Upper lobe of left lung (tissue), 6 donors: ENCODE results near the gene PLK3. TPM values are rescaled to one million over a fixed set of nuclear protein-coding genes. Genes with fewer than 3 reads are reported as not detected.

Experiments used
- ATAC-seq, 2 donors: fragments of 200-7000 bp; cut with Tn5 transposase; one replicate each; pipeline ENCODE4 v1.9.1; 2022; ENCODE audit warnings: mild to moderate bottlenecking in 2 of 2, moderate library complexity in 2 of 2; ENCODE audit not compliant: low FRiP score in 2 of 2
- DNase-seq, 2 donors: peaks; one replicate each; pipeline ENCODE4 v3.0.0-alpha.2; 2019 to 2020
- H3K27ac ChIP-seq, 4 donors: fragments of 200-600 bp; sonication (generic); one replicate each; pipeline ENCODE4 v1.5.1; 2016 to 2019
- H3K27me3 ChIP-seq, 4 donors: fragments of 200-600 bp; sonication (generic); one replicate each; pipeline ENCODE4 v1.5.1; 2017 to 2019
- H3K36me3 ChIP-seq, 4 donors: fragments of 200-600 bp; sonication (generic); one replicate each; pipeline ENCODE4 v1.5.1; 2016 to 2019
- H3K4me1 ChIP-seq, 4 donors: fragments of 200-600 bp; sonication (generic); one replicate each; pipeline ENCODE4 v1.5.1; 2018 to 2019
- H3K4me3 ChIP-seq, 4 donors: fragments of 200-600 bp; sonication (generic); one replicate each; pipeline ENCODE4 v1.5.1; 2017 to 2019; ENCODE audit warnings: mild to moderate bottlenecking in 2 of 4, moderate library complexity in 1 of 4
- H3K9me3 ChIP-seq, 4 donors: fragments of 200-600 bp; sonication (generic); one replicate each; pipeline ENCODE4 v1.5.1; 2018 to 2019
- EP300 ChIP-seq, 4 donors: sonication (generic); formaldehyde crosslinking; IDR thresholded peaks; one replicate each; pipeline ENCODE4 v1.5.1; 2017; ENCODE audit warnings: antibody characterized with exemption in 4 of 4, control low read depth in 2 of 4
- POLR2A ChIP-seq, 4 donors: fragments of 450-650 bp; IDR thresholded peaks; one replicate each; pipeline ENCODE4 v1.5.1; 2016 to 2017; ENCODE audit warnings: antibody characterized with exemption in 4 of 4, mild to moderate bottlenecking in 2 of 4
- POLR2AphosphoS5 ChIP-seq, 2 donors: sonication (generic); formaldehyde crosslinking; IDR thresholded peaks; one replicate each; pipeline ENCODE4 v1.5.1; 2017; ENCODE audit warnings: antibody characterized with exemption in 2 of 2
- WGBS, 2 donors: methylation state at CpG; one replicate each; pipeline ENCODE4 v1.1.5; 2017 to 2018; 5-methylcytosine and 5-hydroxymethylcytosine counted together
- total RNA-seq, 6 donors: library from RNA; depleted of rRNA in 4 of 6; stranded (reverse); fragments of >200 nt in 4 of 6; gene quantifications; one replicate each; pipeline versions ENCODE4 v1.1.0 to v1.2.1, GENCODE V29; 2016 to 2021
- TF ChIP-seq, protein P1 (sequence below), 6 experiments: fragments of 450-650 bp in 4 of 6; fragments of 200-600 bp in 2 of 6; sonication (generic) in 2 of 6; IDR thresholded peaks; one replicate each; pipeline ENCODE4 v1.5.1; 2016 to 2019; ENCODE audit warnings: antibody characterized with exemption in 6 of 6
- donor health status: DM: no; HTN: no; CAD: no; lungs with moderate emphysema.
- donor health status: DM: no; HTN: yes; CAD: no; lungs with severe emphysema.

Gene PLK3
- total RNA-seq, 6 donors from 2014 or later: 24.9 to 72.4 (median 49.6) TPM

DNA sequence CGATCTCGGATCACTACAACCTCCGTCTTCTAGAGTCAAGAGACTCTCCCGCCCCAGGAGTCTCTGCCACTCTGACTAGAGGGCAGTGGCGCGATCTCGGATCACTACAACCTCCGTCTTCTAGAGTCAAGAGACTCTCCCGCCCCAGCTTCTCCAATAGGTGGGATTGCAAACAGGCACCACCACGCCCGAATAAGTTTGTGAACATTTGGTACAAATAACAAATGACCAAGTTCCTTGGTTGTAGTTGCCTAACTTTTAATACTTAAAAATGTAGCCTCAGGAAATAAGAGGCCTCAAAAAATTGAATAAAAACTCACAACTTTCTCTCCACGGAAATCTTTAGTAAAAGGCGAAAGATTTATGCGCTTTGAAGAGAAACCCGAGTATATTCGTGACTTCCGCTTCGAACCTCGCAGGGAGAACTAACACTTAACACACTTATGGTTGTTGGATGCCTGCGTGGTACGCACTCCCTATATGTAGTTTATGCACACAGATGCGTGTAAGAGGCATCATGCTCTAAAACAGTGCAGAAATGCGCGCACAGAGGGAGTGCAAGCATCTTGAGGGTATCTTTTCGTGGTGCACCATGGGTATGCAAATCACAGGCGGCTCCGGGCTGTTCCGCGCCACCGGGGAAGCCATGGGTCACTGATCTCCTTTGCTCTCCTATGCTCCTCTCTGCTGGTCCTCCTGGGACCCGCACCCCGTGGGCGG lies 19.6 kb downstream of the PLK3 start:
- DNase-seq (peak in 1 of 2 donors; percentile 83), ATAC-seq (peak; percentile 88 to 94)
- no peaks in the 10 kb centered on the region for H3K9me3 ChIP-seq
- peak in 3 of 4 donors; percentile 44 to 91 (median 87) for TF ChIP-seq POLR2A (IDR thresholded peaks at IDR 0.05)
- peak; percentile 79 to 96 for TF ChIP-seq POLR2AphosphoS5 (IDR thresholded peaks at IDR 0.05)
- TF ChIP-seq, protein P1, sequence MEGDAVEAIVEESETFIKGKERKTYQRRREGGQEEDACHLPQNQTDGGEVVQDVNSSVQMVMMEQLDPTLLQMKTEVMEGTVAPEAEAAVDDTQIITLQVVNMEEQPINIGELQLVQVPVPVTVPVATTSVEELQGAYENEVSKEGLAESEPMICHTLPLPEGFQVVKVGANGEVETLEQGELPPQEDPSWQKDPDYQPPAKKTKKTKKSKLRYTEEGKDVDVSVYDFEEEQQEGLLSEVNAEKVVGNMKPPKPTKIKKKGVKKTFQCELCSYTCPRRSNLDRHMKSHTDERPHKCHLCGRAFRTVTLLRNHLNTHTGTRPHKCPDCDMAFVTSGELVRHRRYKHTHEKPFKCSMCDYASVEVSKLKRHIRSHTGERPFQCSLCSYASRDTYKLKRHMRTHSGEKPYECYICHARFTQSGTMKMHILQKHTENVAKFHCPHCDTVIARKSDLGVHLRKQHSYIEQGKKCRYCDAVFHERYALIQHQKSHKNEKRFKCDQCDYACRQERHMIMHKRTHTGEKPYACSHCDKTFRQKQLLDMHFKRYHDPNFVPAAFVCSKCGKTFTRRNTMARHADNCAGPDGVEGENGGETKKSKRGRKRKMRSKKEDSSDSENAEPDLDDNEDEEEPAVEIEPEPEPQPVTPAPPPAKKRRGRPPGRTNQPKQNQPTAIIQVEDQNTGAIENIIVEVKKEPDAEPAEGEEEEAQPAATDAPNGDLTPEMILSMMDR (IDR thresholded peaks at IDR 0.05): peak in 4 of 6 experiments; percentile 9 to 47 (median 29)
- TF ChIP-seq EP300 (IDR thresholded peaks at IDR 0.05): no peak
- H3K4me3 ChIP-seq: peak overlapping the region; percentile 11 to 61 (median 51)
- peaks cover 15 to 37% (median 20%) of the 10 kb centered on the region in 4 donors for H3K4me1 ChIP-seq
- WGBS, 2 donors: 1 to 3% methylated on average over 25 to 33 of the region's 33 CpGs
- peaks cover 0 to 4% (median 0%) of the 10 kb centered on the region in 4 donors for H3K36me3 ChIP-seq
- no peaks in the 10 kb centered on the region for H3K27me3 ChIP-seq
- peak overlapping the region; percentile 86 to 96 (median 91) for H3K27ac ChIP-seq

DNA sequence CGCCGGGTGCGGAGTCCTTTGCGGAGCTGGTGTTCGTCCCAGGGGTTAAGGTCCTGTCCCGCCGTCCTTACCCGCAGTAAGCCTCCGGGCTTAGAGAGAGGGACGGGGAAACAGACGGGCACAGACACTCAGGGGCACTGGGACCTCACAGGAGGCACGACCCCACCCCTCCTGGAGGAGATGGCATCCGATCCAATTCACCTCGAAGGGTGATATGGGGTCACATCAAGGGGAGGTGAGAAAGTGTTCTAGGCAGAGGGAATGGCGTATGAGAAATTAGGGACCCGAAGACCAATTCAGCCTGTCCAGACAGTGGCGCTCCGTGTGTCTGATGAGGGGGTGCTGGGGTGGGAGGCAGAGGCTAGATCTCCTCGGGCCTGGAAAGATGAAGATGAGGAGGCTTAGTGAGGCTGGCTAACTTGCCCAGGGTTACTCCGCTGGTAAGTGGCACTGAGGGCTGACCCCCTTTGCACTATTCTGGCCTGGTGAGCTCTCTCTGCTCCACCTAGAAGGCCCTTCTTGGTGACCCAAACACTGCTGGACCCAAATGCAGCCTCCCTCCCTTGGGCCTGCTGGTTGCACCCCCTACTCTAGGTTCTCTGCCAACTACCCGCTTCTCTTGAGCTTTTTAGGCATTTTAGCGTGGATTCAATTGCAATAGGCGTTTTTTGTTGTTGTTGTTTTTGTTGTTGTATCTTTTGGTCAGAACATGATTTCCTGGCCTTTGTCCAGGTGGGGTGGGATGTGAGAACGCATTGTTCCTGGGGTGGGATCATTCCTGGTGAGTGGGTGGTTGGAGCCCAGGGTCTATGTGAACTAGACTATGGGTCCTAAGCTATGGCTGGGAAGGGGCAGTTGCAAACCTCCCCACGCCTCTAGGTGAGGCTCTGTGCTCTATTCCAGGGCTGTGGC lies 20.4 kb downstream of the PLK3 start:
- Histone ChIP-seq H3K4me1 (peaks cover 15 to 29% (median 17%) of the 10 kb centered on the region in 4 donors), H3K27me3 (no peaks in the 10 kb centered on the region), H3K9me3 (no peaks in the 10 kb centered on the region), H3K27ac (peak overlapping the region; percentile 86 to 96 (median 91)), H3K36me3 (peaks cover 0 to 4% (median 0%) of the 10 kb centered on the region in 4 donors), H3K4me3 (peak overlapping the region; percentile 11 to 61 (median 51))
- ATAC-seq (peak; percentile 27 to 70), DNase-seq (peak in 1 of 2 donors; percentile 91)
- no peak for TF ChIP-seq POLR2A (IDR thresholded peaks at IDR 0.05)
- no peak for TF ChIP-seq POLR2AphosphoS5 (IDR thresholded peaks at IDR 0.05)
- TF ChIP-seq EP300 (IDR thresholded peaks at IDR 0.05): no peak
- TF ChIP-seq, protein P1 (IDR thresholded peaks at IDR 0.05): no peak
- 33 to 36% methylated on average over 20 to 23 of the region's 25 CpGs for WGBS, 2 donors

DNA sequence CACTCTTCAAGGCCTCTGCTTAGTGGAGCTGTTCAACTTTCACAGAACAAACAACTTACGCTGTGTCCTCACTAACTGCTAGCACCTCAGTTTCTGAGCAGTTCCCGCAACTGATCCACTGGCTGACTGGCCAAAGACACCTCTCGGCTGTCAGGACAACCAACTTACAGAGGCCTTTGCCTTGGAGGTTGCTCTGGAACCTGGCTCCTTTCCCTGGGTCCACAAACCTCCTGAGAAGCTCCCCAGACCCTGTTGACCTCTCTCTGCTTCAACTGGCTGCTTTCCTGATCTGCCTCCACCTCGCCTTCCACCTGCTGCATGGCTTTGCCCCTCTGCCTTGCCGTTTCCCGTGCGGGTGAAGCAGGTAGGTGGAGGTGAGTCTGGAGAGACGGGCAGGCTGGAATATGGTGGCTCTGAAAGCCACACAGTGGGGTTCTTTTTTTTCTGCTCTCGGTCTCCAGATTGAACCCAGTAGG lies 21.1 kb downstream of the PLK3 start:
- WGBS, 2 donors: 84 to 90% methylated on average over 7 to 9 of the region's 9 CpGs
- peaks cover 16 to 28% (median 20%) of the 10 kb centered on the region in 4 donors for H3K4me1 ChIP-seq
- peak overlapping the region in 3 of 4 donors; percentile 86 to 93 (median 89) for H3K27ac ChIP-seq
- DNase-seq (no peak), ATAC-seq (no peak)
- H3K4me3 ChIP-seq: peak overlapping the region in 1 of 4 donors; percentile 61
- no peaks in the 10 kb centered on the region for H3K9me3 ChIP-seq
- no peak for TF ChIP-seq POLR2AphosphoS5 (IDR thresholded peaks at IDR 0.05)
- no peak for TF ChIP-seq EP300 (IDR thresholded peaks at IDR 0.05)
- no peak for TF ChIP-seq POLR2A (IDR thresholded peaks at IDR 0.05)
- TF ChIP-seq, protein P1 (IDR thresholded peaks at IDR 0.05): no peak
- no peaks in the 10 kb centered on the region for H3K27me3 ChIP-seq
- H3K36me3 ChIP-seq: no peaks in the 10 kb centered on the region

DNA sequence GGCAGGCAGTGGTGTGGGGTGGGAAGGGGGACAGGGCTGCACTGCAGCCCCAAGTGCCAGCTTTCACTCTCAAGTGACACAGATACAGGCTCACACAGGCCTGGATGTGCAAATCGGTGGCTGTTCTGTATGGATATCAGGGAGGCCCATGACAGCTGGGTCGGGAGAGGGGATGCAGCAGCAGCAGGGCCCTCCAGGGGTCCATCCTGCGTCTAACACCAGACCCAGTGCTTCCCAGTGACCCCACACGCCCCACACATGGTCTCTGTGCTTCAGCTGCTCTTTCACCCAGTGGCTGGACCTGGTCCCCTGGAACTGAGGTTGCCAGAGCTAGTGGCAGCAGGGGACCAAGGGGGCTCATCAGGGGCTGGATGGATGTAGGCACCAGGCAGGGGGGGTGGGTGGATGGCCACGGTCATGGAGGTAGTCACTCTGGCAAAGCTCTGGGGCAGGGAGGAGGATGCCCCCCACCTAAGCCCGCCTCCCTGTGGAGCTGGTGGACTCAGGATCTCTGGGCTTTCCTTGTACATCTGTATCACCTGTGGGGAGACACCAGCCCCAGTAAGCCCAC lies 22.0 kb downstream of the PLK3 start:
- no peak for ATAC-seq
- H3K4me3 ChIP-seq: no peak overlapping the region
- 95 to 100% methylated on average over 3 to 6 of the region's 6 CpGs for WGBS, 2 donors
- H3K27me3 ChIP-seq: no peaks in the 10 kb centered on the region
- H3K27ac ChIP-seq: no peak overlapping the region
- DNase-seq: no peak
- H3K36me3 ChIP-seq: no peaks in the 10 kb centered on the region
- H3K4me1 ChIP-seq: peaks cover 16 to 35% (median 26%) of the 10 kb centered on the region in 4 donors
- H3K9me3 ChIP-seq: no peaks in the 10 kb centered on the region
- TF ChIP-seq POLR2AphosphoS5 (IDR thresholded peaks at IDR 0.05) (no peak), POLR2A (IDR thresholded peaks at IDR 0.05) (no peak), EP300 (IDR thresholded peaks at IDR 0.05) (no peak)
- TF ChIP-seq, protein P1 (IDR thresholded peaks at IDR 0.05): no peak
